Activated effector memory CD4-positive, alpha-beta T cell treated with Interleukin-2 at 50 U/mL for 16 hours (primary cell): ENCODE results near the gene WDR64.
"Not testable (repeated sequence)": the region's sequence is repeated elsewhere in the genome, so short reads cannot be mapped to it uniquely, and the experiment has no call there.

Experiments
- DNase-seq: peaks from one replicate; pipeline ENCODE4 v3.0.0-alpha.2; 2020

The WDR64 gene

DNA sequence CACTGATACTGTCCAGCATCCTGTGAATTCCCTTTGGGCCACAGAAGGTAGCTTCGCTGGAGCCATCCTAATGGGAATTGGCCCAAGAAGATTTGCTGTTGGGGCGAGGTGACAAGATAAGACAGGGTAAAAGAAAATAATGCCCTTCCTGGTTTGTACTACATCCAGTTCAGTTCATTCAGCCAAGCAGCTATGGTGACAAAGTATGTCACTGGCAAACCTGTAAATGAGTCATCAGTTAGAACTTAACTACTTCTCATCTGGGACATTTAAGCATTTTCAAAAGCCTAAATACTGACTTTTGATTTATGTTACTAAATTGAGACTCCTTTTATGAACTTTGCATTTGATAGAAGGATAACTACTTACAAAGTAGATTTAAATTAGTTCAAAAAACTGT lies 54.2 kb downstream of the WDR64 start:
- no peak for DNase-seq

DNA sequence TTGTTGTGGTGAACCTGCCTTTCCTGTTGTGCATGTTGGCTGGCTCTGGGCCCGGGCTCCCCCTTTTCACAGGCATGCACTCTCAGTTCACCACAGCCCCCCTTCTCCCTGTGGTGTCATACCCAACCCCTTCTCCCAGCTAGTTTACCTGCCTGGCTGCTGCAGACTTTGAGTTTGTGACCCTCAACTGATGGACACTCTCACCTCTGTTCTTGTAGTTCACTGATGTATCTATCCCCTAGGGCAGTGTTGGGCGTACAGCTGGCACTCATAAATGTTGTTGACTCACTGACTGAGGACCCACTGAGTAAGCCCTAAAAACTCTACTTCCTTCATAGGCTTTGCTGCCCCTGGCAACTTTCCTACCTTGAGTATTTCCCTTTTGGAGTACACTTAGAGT lies 54.9 kb downstream of the WDR64 start:
- DNase-seq, result no peak

- DNase-seq, result no peak
These were observed 55.4 kb downstream of the WDR64 start for GRCh38 chr1:241707442-241707841.

DNA sequence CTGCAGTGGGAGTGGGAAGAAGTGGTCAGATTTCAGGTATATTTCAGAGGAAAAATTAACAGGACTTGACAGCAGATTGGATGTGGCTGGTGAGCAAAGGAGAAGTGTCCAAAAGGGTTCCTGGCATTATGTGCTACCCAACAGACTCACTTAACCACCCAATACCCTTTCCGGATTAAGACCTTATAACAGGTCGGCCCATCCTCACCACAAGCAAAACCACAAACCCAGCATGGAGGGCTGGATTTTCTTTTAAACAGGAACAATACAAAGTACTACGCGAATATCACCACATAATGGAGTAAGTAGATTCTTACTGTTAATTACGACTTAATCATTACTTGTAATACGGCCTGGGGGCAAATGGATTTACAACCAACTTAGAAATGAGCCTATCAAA lies 59.2 kb downstream of the WDR64 start:
- no peak for DNase-seq

DNA sequence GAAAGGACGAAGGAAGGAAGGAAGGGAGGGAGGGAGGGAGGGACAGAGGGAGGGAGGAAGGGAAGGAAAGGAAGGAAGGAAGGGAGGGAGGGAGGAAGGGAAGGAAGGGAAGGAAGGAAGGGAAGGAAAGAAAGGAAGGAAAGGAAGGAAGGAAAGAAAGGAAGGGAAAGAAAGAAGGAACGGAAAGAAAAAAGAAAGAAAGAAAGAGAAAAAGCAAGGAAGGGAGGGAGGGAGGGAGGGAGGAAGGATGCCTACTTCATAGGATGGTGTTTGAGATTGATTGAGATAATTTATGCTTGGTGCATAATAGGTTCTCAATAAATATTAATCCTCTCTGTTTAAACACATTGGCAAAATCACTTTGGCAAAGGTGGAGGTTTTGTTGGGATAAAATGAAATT lies 61.2 kb downstream of the WDR64 start:
- DNase-seq, result no peak

DNA sequence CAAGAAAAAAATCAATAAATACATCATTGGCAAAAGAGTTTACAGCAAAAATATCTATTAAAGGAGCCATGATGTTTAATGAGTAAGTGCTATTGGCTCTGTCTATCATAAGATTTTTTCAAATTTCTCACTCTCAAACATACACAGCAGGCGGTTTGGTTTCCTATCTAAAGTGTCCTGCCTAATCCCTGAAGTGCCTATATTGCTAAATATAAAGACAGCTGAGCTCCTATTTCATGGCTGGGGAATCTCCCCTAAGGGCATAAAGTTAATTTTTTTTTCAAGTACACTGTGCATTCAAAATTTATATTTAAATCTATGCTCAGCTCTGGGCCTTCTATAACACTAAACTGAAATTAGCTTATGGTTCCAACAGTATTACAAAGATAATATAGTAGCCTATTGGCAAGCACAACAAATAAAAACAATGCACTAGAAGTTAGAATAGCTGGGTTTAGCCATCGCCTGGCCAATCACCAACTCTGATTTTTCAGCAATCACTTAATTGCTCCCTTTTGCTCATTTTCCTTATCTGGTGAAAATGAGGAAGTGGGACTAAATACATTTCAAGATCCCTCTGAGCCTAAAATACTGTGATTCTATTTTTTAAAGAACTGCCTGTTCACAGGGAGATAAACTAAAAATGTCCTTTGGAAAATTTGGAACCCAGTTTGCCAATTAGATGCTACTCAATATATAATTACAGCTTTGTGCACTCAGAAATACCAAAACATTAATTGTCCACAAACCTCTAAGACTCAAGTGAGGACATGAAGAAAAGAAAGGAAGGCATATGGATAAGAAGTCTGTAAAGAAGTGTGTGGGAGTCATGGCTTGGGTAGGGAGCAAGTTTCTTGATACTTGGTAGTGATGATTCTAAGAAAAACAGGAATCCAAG lies 62.5 kb downstream of the WDR64 start:
- DNase-seq, result no peak

- no peak for DNase-seq
These were observed 63.4 kb downstream of the WDR64 start for GRCh38 chr1:241715435-241715834.

GRCh38 chr1:241715956-241716355 lies 63.9 kb downstream of the WDR64 start:
- no peak for DNase-seq

- DNase-seq, result no peak
These were observed 65.0 kb downstream of the WDR64 start for GRCh38 chr1:241716915-241717656.

DNA sequence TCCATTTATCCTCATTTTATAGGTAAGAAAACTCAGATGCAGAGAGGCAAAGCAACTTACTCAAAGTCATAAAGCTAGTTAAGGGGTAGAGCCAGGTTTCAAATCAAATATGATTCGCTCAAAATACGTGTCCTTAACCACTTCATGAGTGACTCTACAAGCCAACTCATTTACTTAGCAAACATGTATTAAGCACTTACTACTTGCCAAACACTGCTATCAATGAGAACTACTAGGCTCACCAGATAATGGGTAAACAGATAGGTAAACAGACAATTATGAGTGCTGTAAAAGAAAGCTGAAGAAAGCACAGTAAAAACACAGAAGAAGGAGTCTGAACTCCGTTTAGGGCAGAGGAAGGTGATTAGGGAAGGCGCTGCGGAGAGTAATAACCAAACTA lies 65.9 kb downstream of the WDR64 start:
- no peak for DNase-seq

GRCh38 chr1:241721011-241721410 lies 68.9 kb downstream of the WDR64 start:
- DNase-seq, result no peak

DNA sequence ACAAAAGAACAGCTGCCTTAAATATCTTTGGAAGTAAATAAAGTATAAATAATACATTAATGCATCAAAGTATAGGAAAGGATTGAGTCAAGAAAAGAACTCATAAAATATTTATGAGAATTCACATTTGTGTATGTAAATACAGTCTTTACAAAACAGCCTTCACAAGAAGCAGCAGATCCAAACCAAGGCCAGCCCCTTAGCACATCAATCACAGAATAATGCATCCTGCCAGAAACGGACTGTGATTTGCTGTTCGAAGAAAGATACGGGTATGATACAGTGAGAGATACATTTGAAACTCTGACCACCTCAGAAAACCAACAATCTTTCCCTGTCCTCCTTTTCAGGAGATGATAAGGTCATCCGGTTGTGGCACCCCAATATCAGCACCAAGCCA lies 70.9 kb downstream of the WDR64 start:
- no peak for DNase-seq

GRCh38 chr1:241724741-241725356 lies 72.8 kb downstream of the WDR64 start:
- DNase-seq, result no peak

- DNase-seq, result no peak
These were observed 78.0 kb downstream of the WDR64 start for GRCh38 chr1:241730031-241730430.

DNA sequence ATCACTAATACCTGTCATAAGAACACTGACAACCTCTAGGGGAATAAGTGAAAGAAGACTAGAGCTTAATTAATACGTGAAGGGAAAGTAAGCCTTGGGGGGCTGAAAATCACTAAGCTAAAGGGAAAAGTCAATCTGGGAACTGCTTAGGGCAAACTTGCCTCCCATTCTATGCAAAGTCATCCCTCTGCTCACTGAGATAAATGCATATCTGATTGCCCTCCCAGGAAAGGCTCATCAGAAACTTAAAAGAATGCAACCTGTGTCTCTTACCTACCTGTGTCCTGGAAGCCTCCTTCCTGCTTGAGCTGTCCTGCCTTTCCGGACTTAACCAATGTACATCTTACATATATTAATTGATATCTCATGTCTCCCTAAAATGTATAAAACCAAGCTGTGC lies 81.8 kb downstream of the WDR64 start:
- DNase-seq, result no peak

DNA sequence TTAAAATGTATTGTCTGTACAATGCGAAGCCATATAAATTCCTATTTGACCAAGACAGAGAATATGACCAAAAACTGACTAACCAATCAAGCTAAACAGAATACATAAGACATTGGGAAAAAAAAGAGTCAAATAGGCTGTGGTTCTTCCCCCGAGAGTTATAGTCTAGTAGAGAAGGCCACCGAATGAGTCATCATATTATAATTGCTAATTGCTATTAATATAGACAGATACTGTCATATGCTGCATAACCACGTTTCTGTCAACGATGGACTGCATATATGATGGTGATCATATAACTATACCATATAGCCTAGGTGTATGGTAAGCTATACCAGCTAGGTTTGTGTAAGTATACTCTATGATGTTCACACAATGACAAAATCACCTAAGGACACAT lies 82.5 kb downstream of the WDR64 start:
- DNase-seq, result no peak

- not testable (repeated sequence) for DNase-seq
These were observed 83.4 kb downstream of the WDR64 start for GRCh38 chr1:241735493-241735926.

- no peak for DNase-seq
These were observed 84.3 kb downstream of the WDR64 start for GRCh38 chr1:241736387-241736786.

- no peak for DNase-seq
These were observed 86.4 kb downstream of the WDR64 start for GRCh38 chr1:241738284-241739078.

DNA sequence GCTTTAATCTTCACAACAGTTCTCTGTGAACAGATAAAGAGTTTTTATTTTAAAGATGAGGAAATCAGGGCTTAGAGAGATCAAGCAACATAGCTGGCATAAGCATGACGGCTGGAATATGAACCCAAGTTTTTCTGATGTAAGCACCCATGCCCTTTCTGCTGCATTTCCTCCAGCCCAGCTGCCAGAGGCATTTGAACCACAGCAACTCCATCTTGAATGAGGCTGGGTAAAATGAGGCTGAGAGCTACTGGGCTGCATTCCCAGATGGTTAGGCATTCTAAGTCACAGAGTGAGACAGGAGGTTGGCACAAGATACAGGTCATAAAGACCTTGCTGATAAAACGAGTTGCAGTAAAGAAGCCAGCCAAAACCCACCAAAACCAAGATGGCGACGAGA lies 90.0 kb downstream of the WDR64 start:
- DNase-seq, result no peak

GRCh38 chr1:241744591-241744990 lies 92.5 kb downstream of the WDR64 start:
- no peak for DNase-seq

DNA sequence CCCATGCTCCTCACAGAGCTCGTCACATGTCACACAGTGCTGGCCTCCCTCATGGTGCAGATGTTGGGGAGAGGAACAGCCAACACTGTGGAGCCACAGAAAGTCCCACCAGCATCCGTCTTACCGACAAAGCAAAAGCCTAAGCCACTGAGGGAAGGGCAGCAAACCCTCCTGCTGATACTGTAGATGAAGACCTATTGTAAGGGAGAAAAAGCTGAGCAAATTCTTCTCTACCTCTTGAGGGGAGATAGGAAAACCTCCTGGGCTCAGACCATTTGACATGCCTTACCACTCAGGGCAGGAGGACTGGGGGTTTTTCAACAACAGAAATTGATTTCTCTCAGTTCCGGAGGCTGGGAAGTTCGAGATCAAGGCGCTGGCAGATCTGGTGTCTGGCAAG lies 95.9 kb downstream of the WDR64 start:
- DNase-seq, result no peak
